Ishikawa (cell line): Measurements from ENCODE around the gene HLA-F.

Experiments
- CEBPB ChIP-seq: IDR thresholded peaks from 2 replicates; pipeline ENCODE4 v1.6.1; 2012
- CREB1 ChIP-seq: IDR thresholded peaks from 2 replicates; pipeline ENCODE4 v1.6.1; 2012; ENCODE audit warnings: low read depth
- EGR1 ChIP-seq: IDR thresholded peaks from 2 replicates; pipeline ENCODE4 v1.6.1; 2012
- EP300 ChIP-seq: IDR thresholded peaks from 2 replicates; pipeline ENCODE4 v1.6.1; 2012; ENCODE audit warnings: borderline replicate concordance
- FOXM1 ChIP-seq: IDR thresholded peaks from 2 replicates; pipeline ENCODE4 v1.6.1; 2012; ENCODE audit warnings: low read depth, borderline replicate concordance
- MAX ChIP-seq: IDR thresholded peaks from 2 replicates; pipeline ENCODE4 v1.6.1; 2012
- NFIC ChIP-seq: IDR thresholded peaks from 2 replicates; pipeline ENCODE4 v1.6.1; 2012
- RAD21 ChIP-seq: IDR thresholded peaks from 2 replicates; pipeline ENCODE4 v1.6.1; 2012; ENCODE audit warnings: low read depth
- REST ChIP-seq: IDR thresholded peaks from 2 replicates; pipeline ENCODE4 v1.6.1; 2012; ENCODE audit warnings: low read depth, mild to moderate bottlenecking
- TAF1 ChIP-seq: IDR thresholded peaks from 2 replicates; pipeline ENCODE4 v1.6.1; 2012; ENCODE audit warnings: low read depth, mild to moderate bottlenecking
- TCF12 ChIP-seq: IDR thresholded peaks from 2 replicates; pipeline ENCODE4 v1.6.1; 2012; ENCODE audit warnings: low read depth
- TEAD4 ChIP-seq: IDR thresholded peaks from 2 replicates; pipeline ENCODE4 v1.6.1; 2012
- YY1 ChIP-seq: IDR thresholded peaks from 2 replicates; pipeline ENCODE4 v1.6.1; 2012; ENCODE audit warnings: low read depth
- ZBTB7A ChIP-seq: IDR thresholded peaks from 2 replicates; pipeline ENCODE4 v1.6.1; 2012; ENCODE audit warnings: low read depth
- TF ChIP-seq, protein P1 (sequence below): IDR thresholded peaks from 2 replicates; pipeline ENCODE4 v1.6.1; 2012

Gene HLA-F

GRCh38 chr6:29749668-29750067 is 26.4 kb downstream of the HLA-F start:
- no peak for TF ChIP-seq YY1
- no peak for TF ChIP-seq TEAD4
- TF ChIP-seq, protein P1, sequence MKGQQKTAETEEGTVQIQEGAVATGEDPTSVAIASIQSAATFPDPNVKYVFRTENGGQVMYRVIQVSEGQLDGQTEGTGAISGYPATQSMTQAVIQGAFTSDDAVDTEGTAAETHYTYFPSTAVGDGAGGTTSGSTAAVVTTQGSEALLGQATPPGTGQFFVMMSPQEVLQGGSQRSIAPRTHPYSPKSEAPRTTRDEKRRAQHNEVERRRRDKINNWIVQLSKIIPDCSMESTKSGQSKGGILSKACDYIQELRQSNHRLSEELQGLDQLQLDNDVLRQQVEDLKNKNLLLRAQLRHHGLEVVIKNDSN, result no peak
- TF ChIP-seq CEBPB, result no peak
- TF ChIP-seq EGR1, result no peak
- no peak for TF ChIP-seq TCF12

- TF ChIP-seq, protein P1, result no peak
- no peak for TF ChIP-seq RAD21
- no peak for TF ChIP-seq TCF12
- no peak for TF ChIP-seq TEAD4
- TF ChIP-seq CREB1, result no peak
- TF ChIP-seq TAF1, result no peak
- no peak for TF ChIP-seq YY1
- TF ChIP-seq ZBTB7A, result no peak
- TF ChIP-seq MAX, result no peak
Measured at GRCh38 chr6:29750709-29751108, 27.5 kb downstream of the HLA-F start.

DNA sequence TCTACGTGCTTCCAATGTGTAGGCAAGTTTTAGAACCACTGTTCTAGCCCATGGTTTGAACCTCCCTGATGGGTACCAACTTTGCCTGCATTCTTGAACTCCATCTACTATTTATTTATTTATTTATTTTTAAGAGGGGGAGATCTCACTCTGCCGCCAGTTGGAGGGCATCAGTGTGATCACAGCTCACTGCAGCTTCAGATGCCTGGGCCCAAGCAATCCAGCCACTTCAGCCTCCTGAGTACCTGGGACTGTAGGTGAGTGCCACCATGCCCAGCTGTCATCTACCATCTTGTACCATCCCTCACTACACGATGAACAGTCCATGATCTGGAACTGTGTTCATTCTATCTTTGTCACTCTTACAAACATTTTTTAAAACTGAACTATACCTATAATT is 28.2 kb downstream of the HLA-F start:
- TF ChIP-seq, protein P1, result no peak
- TF ChIP-seq ZBTB7A, result no peak
- no peak for TF ChIP-seq CREB1
- no peak for TF ChIP-seq EP300
- TF ChIP-seq REST, result no peak
- TF ChIP-seq TEAD4, result no peak
- TF ChIP-seq TAF1, result no peak
- TF ChIP-seq RAD21, result no peak

DNA sequence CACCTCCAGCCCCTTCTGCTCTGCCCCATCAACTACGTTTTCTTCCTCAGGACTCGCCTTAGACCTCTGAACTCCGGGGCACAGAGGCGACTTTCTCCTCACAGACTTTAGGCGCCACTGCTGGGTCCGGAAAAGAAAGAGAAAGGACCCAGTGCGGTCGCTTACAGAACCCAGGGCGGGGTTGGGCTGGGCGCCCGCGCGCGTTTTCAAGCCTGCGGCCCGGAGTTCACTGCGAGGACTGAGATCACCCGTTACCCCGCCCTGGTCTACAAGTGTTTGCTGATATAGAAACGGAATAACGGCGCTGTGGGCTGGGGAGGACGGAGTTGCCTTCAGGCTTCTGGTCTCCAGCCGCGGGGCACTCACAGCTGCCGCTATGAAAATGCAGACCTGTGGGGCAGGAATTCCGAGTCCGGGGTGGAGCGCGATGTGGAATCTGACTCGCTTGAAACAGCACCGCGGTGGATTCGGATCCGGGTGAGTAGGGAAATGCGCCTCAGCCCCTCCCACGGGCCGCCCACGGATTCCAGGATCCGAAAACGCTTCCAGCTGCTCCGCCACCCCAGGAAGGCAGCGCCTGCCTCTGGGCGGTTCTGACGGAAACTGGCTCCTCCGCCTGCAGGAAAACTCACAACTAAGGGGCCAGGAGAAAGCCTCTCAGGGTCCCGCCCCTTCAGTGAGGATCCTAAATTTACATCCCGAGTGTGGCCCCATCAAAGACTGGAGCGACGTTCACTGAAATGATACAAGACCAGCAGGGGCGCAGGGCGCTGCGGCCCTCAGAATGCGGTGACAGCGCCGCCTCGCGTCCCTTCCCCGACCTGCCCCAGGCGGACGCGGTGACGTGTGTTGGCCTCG is 29.4 kb downstream of the HLA-F start:
- peak; percentile 92 for TF ChIP-seq EGR1
- TF ChIP-seq, protein P1, result no peak
- no peak for TF ChIP-seq CEBPB
- peak; percentile 69 for TF ChIP-seq RAD21
- TF ChIP-seq ZBTB7A, result no peak
- 0 out of 2 replicates have a peak, but pooled peaks have one; percentile 19 for TF ChIP-seq TCF12
- no peak; the same call in 1 of the 2 replicates for TF ChIP-seq MAX
- TF ChIP-seq REST, result no peak
- peak; percentile 71 for TF ChIP-seq TEAD4
- TF ChIP-seq EP300, result no peak
- TF ChIP-seq TAF1, result no peak
- no peak for TF ChIP-seq FOXM1
- peak; percentile 58; the same call in 1 of the 2 replicates for TF ChIP-seq YY1
- no peak for TF ChIP-seq NFIC
- TF ChIP-seq CREB1, result peak; percentile 14; the same call in 1 of the 2 replicates

- TF ChIP-seq ZBTB7A (no peak), YY1 (no peak)
Measured at GRCh38 chr6:29753309-29753644, 30.0 kb downstream of the HLA-F start.
